OCI-LY3 (cell line): Measurements from ENCODE around the gene CXCL6.

Source experiments
- H2AFZ ChIP-seq: fragments of 200-600, 300-600 bp; shearing (Covaris generic); 2 replicates; pipeline ENCODE4 v1.6.0; 2014; ENCODE audit warnings: antibody characterized with exemption, low read depth, low read length
- H3K27ac ChIP-seq: fragments of 200-600, 300-600 bp; sonication (generic); 2 replicates; pipeline ENCODE4 v1.5.1; 2014; ENCODE audit warnings: mild to moderate bottlenecking, low read length, moderate library complexity, mixed read lengths
- H3K27me3 ChIP-seq: fragments of 200-600, 300-600 bp; sonication (generic); 2 replicates; pipeline ENCODE4 v1.6.1; 2014; ENCODE audit warnings: low read depth, low read length, mixed read lengths
- H3K36me3 ChIP-seq: fragments of 200-600, 300-600 bp; sonication (generic); replicated peaks from 2 replicates; pipeline ENCODE3; 2014; ENCODE audit warnings: low read depth, low read length, mixed read lengths
- H3K4me1 ChIP-seq: fragments of 300-600, 200-600 bp; sonication (generic); 2 replicates; pipeline ENCODE4 v1.6.1; 2014; ENCODE audit warnings: low read length, mixed read lengths
- H3K4me2 ChIP-seq: fragments of 200-600, 300-600 bp; sonication (generic); 2 replicates; pipeline ENCODE4 v1.6.1; 2014; ENCODE audit warnings: low read length, mixed read lengths
- H3K4me3 ChIP-seq: fragments of 300-600, 200-600 bp; sonication (generic); 2 replicates; pipeline ENCODE4 v1.5.1; 2014; ENCODE audit warnings: antibody characterized with exemption, mild to moderate bottlenecking, low read length, moderate library complexity
- H3K79me2 ChIP-seq: fragments of 300-600, 200-600 bp; shearing (Covaris generic); 2 replicates; pipeline ENCODE4 v1.6.1; 2014; ENCODE audit warnings: mild to moderate bottlenecking, low read length, mixed read lengths
- H3K9ac ChIP-seq: fragments of 300-600, 200-600 bp; shearing (Covaris generic); 2 replicates; pipeline ENCODE4 v1.6.0; 2014; ENCODE audit warnings: mild to moderate bottlenecking, low read length, moderate library complexity
- H3K9me3 ChIP-seq: fragments of 200-600, 300-600 bp; shearing (Covaris generic); 2 replicates; pipeline ENCODE4 v1.6.1; 2014; ENCODE audit warnings: low read length, mixed read lengths; ENCODE audit not compliant: insufficient read depth
- H4K20me1 ChIP-seq: fragments of 200-600, 300-600 bp; sonication (generic); 2 replicates; pipeline ENCODE4 v1.6.1; 2016; ENCODE audit warnings: low read length, mixed read lengths; ENCODE audit not compliant: insufficient read depth
- EZH2phosphoT487 ChIP-seq: fragments of 200-600 bp; shearing (Covaris generic); IDR thresholded peaks from 2 replicates; pipeline ENCODE4 v1.6.1; 2018; ENCODE audit warnings: antibody characterized with exemption, mixed run types, low read depth
- TF ChIP-seq, protein P1 (sequence below): fragments of 200-600, 300-600 bp; sonication (generic); IDR thresholded peaks from 2 replicates; pipeline ENCODE4 v1.5.1; 2014; ENCODE audit warnings: antibody characterized with exemption, low read length, low read depth

Gene CXCL6

DNA sequence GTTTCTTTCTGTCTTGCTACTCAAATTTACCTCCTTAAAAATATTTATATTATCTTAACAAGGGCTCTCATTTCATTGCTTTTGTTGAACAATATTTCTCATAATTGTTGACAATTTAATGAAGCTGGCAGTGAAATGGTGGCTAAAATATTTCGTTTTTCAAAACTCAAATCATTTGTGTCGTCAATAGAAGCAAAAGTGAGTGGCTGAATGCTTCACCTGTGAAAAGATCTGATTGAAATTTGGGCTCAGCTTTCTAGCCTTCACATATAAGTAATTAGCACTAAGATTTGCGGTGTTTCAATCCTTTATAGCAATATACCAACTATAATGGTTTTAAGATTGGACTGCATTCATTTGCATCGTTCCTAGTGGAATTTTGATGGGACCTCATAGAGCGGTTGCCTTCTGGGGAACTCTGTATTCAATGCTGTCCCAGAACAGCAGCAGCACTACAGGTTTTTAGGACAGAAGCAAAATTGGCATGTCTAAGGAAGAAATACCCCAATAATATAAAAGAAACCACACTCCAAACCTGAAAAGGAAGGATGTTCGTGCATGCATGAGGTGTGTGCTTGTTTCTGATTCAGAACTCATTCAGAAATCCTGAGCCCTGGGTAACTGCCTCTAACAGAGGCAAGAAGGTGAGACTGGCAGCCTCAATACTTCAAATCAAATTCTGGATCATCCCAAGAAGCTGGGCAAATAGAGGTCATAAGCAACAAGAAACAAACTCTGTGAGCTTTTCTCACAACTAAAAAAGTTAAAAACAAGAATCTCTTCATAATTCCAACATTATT lies 35.2 kb downstream of the CXCL6 start:
- H4K20me1 ChIP-seq, result no peaks in the 10 kb centered on the region
- no peaks in the 10 kb centered on the region for H3K4me1 ChIP-seq
- H3K27me3 ChIP-seq, result no peaks in the 10 kb centered on the region; the same call in 1 of the 2 replicates
- H3K4me2 ChIP-seq, result no peak overlapping the region
- no peak overlapping the region for H3K27ac ChIP-seq
- no peak overlapping the region for H3K9ac ChIP-seq
- TF ChIP-seq, protein P1, sequence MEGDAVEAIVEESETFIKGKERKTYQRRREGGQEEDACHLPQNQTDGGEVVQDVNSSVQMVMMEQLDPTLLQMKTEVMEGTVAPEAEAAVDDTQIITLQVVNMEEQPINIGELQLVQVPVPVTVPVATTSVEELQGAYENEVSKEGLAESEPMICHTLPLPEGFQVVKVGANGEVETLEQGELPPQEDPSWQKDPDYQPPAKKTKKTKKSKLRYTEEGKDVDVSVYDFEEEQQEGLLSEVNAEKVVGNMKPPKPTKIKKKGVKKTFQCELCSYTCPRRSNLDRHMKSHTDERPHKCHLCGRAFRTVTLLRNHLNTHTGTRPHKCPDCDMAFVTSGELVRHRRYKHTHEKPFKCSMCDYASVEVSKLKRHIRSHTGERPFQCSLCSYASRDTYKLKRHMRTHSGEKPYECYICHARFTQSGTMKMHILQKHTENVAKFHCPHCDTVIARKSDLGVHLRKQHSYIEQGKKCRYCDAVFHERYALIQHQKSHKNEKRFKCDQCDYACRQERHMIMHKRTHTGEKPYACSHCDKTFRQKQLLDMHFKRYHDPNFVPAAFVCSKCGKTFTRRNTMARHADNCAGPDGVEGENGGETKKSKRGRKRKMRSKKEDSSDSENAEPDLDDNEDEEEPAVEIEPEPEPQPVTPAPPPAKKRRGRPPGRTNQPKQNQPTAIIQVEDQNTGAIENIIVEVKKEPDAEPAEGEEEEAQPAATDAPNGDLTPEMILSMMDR, result no peak
- TF ChIP-seq EZH2phosphoT487, result no peak
- no peaks in the 10 kb centered on the region for H3K36me3 ChIP-seq
- no peak overlapping the region for H2AFZ ChIP-seq
- H3K79me2 ChIP-seq, result no peaks in the 10 kb centered on the region
- H3K9me3 ChIP-seq, result no peaks in the 10 kb centered on the region
- no peak overlapping the region for H3K4me3 ChIP-seq

DNA sequence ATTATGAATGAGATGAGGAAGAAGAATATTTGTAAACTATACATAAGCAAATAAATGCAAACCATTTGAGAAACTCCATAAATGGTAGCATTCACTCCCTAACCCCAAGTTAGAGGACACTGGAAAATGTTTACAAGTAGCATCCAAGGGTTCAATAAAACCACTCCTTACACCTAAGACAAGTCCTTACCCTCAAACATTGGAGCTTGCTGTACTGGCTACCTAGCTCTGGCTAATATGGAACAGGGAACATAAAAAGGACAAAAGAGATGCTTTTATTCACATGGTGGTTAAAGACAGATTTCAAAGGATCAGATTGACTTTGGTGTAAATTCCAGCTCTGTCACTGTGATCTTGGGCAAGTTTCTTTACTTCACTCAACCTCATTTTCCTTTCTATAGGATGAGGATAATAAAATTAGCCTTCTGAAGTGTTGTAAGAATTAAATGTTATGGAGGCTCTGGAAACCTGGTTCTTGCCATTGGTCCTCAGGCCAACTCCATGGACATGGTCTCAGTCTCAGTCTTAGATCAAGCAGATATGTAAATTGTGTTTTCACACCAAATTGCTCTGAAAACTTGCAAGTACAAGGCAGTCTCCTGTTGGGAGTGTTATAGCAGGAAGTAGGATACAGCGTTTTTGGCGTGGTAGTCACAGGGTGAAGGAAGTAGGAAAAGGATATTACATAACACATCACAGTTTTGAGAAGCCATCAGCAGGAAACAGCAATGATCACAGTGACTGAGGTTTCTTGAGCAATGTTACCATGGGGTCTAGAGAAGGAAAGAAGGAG lies 36.0 kb downstream of the CXCL6 start:
- H4K20me1 ChIP-seq, result no peaks in the 10 kb centered on the region
- no peaks in the 10 kb centered on the region for H3K36me3 ChIP-seq
- H3K4me2 ChIP-seq, result no peak overlapping the region
- no peaks in the 10 kb centered on the region for H3K4me1 ChIP-seq
- TF ChIP-seq, protein P1, result no peak
- TF ChIP-seq EZH2phosphoT487, result no peak
- H3K4me3 ChIP-seq, result no peak overlapping the region
- no peaks in the 10 kb centered on the region; the same call in 1 of the 2 replicates for H3K27me3 ChIP-seq
- H3K9ac ChIP-seq, result no peak overlapping the region
- no peaks in the 10 kb centered on the region for H3K9me3 ChIP-seq
- H3K27ac ChIP-seq, result no peak overlapping the region
- no peaks in the 10 kb centered on the region for H3K79me2 ChIP-seq
- H2AFZ ChIP-seq, result no peak overlapping the region

DNA sequence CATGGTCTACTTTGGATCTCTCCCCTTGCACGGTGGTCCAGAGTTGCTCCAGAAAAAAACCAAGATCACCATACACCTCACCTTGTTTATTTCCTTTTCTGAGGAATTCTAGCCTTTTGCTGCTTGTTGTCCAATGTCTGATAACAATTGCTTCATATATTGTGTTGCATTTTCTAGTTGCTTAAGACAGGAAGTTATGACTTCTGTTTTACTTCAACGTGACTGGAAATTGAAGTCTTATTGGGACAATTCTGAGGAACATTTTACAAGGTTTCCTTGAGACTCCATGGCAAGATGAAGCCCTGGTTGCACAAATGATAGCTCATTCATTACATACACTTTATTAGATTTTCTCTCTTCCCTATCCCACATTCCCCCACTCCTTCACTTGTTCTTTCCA lies 37.9 kb downstream of the CXCL6 start:
- no peaks in the 10 kb centered on the region for H3K79me2 ChIP-seq
- H3K27ac ChIP-seq, result no peak overlapping the region
- H4K20me1 ChIP-seq, result no peaks in the 10 kb centered on the region
- no peak overlapping the region for H3K4me2 ChIP-seq
- no peaks in the 10 kb centered on the region for H3K4me1 ChIP-seq
- no peaks in the 10 kb centered on the region for H3K9me3 ChIP-seq
- H3K27me3 ChIP-seq, result no peaks in the 10 kb centered on the region; the same call in 1 of the 2 replicates
- H3K9ac ChIP-seq, result no peak overlapping the region
- H2AFZ ChIP-seq, result no peak overlapping the region
- no peak for TF ChIP-seq EZH2phosphoT487
- TF ChIP-seq, protein P1, result no peak
- no peaks in the 10 kb centered on the region for H3K36me3 ChIP-seq
- H3K4me3 ChIP-seq, result no peak overlapping the region

DNA sequence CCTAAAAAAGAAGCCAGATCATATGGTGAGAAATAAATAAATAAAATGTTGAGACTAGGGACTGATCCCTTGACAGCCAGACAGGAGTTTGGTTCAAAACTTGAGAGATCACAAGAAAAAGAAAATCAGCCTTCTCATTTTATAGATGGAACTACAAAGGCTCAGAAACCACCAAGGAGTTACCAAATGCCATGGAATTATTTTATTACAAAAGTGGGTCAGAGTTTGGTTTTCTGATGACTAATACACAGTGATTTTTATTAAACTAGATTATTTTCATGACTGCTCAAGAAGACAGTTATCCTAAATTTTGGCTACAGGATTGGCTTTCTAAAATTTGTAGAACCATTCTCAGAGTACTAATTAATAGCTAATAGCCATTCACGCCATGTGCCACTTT lies 38.9 kb downstream of the CXCL6 start:
- H3K9ac ChIP-seq, result no peak overlapping the region
- no peaks in the 10 kb centered on the region for H3K36me3 ChIP-seq
- no peak overlapping the region for H3K4me3 ChIP-seq
- no peaks in the 10 kb centered on the region for H4K20me1 ChIP-seq
- no peak overlapping the region for H3K27ac ChIP-seq
- TF ChIP-seq, protein P1, result no peak
- TF ChIP-seq EZH2phosphoT487, result no peak
- no peaks in the 10 kb centered on the region for H3K79me2 ChIP-seq
- H3K4me1 ChIP-seq, result no peaks in the 10 kb centered on the region
- no peak overlapping the region for H3K4me2 ChIP-seq
- H3K9me3 ChIP-seq, result no peaks in the 10 kb centered on the region
- H3K27me3 ChIP-seq, result no peaks in the 10 kb centered on the region; the same call in 1 of the 2 replicates
- no peak overlapping the region for H2AFZ ChIP-seq
